ENCODE measurements around the gene HMG20A. TPM values are rescaled to one million over a fixed set of nuclear protein-coding genes. Genes with fewer than 3 reads are reported as not detected.

HMG20A gene
- total RNA-seq, 1 experiment from 2014 or later: 26.2 TPM

- H3K4me3 ChIP-seq (ENCODE audit: low read length): no peak overlapping the region
- no peaks in the 10 kb centered on the region for H3K9me3 ChIP-seq (ENCODE audit: low read length)
- H3K27ac ChIP-seq (ENCODE audit: low read length): no peak overlapping the region
- no peaks in the 10 kb centered on the region; the same call in 1 of the 2 replicates for H3K79me2 ChIP-seq (ENCODE audit: low read length)
- H3K27me3 ChIP-seq (ENCODE audit: low read length): no peaks in the 10 kb centered on the region
- no peaks in the 10 kb centered on the region for H4K20me1 ChIP-seq (ENCODE audit: insufficient read depth, low read depth, low read length)
- DNase-seq: no peak
- H3K4me1 ChIP-seq (ENCODE audit: low read length): 0 out of 2 replicates have a peak, but pooled peaks cover 3% of the 10 kb centered on the region
- no peak overlapping the region for H2AFZ ChIP-seq (ENCODE audit: low read length)
- H3K4me2 ChIP-seq (ENCODE audit: low read depth, low read length, poor library complexity, severe bottlenecking): no peak overlapping the region
- H3K9me2 ChIP-seq (replicated peaks; ENCODE audit: insufficient read depth, low read length): no peaks in the 10 kb centered on the region
- H3K9ac ChIP-seq (ENCODE audit: low read length): no peak overlapping the region
- no peaks in the 10 kb centered on the region for H3K36me3 ChIP-seq (ENCODE audit: insufficient read depth, low read length)
Observed at GRCh38 chr15:77456746-77457145, 36.1 kb downstream of the HMG20A start.

GRCh38 chr15:77457191-77457904, 36.7 kb downstream of the HMG20A start:
- no peaks in the 10 kb centered on the region for H3K36me3 ChIP-seq (ENCODE audit: insufficient read depth, low read length)
- H3K9me3 ChIP-seq (ENCODE audit: low read length): no peaks in the 10 kb centered on the region
- no peak overlapping the region for H3K9ac ChIP-seq (ENCODE audit: low read length)
- H3K79me2 ChIP-seq (ENCODE audit: low read length): no peaks in the 10 kb centered on the region; the same call in 1 of the 2 replicates
- no peaks in the 10 kb centered on the region for H3K27me3 ChIP-seq (ENCODE audit: low read length)
- no peaks in the 10 kb centered on the region for H4K20me1 ChIP-seq (ENCODE audit: insufficient read depth, low read depth, low read length)
- no peak for DNase-seq
- no peak overlapping the region for H3K27ac ChIP-seq (ENCODE audit: low read length)
- 0 out of 2 replicates have a peak, but pooled peaks cover 3% of the 10 kb centered on the region for H3K4me1 ChIP-seq (ENCODE audit: low read length)
- H3K9me2 ChIP-seq (replicated peaks; ENCODE audit: insufficient read depth, low read length): no peaks in the 10 kb centered on the region
- H2AFZ ChIP-seq (ENCODE audit: low read length): no peak overlapping the region
- no peak overlapping the region for H3K4me2 ChIP-seq (ENCODE audit: low read depth, low read length, poor library complexity, severe bottlenecking)
- no peak overlapping the region for H3K4me3 ChIP-seq (ENCODE audit: low read length)

- H3K4me1 ChIP-seq (ENCODE audit: low read length): 0 out of 2 replicates have a peak, but pooled peaks cover 3% of the 10 kb centered on the region
- no peaks in the 10 kb centered on the region; the same call in 1 of the 2 replicates for H3K79me2 ChIP-seq (ENCODE audit: low read length)
- H3K9me3 ChIP-seq (ENCODE audit: low read length): no peaks in the 10 kb centered on the region
- H3K4me2 ChIP-seq (ENCODE audit: low read depth, low read length, poor library complexity, severe bottlenecking): no peak overlapping the region
- DNase-seq: no peak
- H2AFZ ChIP-seq (ENCODE audit: low read length): no peak overlapping the region
- no peak overlapping the region for H3K4me3 ChIP-seq (ENCODE audit: low read length)
- H4K20me1 ChIP-seq (ENCODE audit: insufficient read depth, low read depth, low read length): no peaks in the 10 kb centered on the region
- H3K27me3 ChIP-seq (ENCODE audit: low read length): no peaks in the 10 kb centered on the region
- H3K9ac ChIP-seq (ENCODE audit: low read length): no peak overlapping the region
- H3K36me3 ChIP-seq (ENCODE audit: insufficient read depth, low read length): no peaks in the 10 kb centered on the region
- no peaks in the 10 kb centered on the region for H3K9me2 ChIP-seq (replicated peaks; ENCODE audit: insufficient read depth, low read length)
- no peak overlapping the region for H3K27ac ChIP-seq (ENCODE audit: low read length)
Observed at GRCh38 chr15:77457905-77458265, 37.2 kb downstream of the HMG20A start.

GRCh38 chr15:77459031-77459430, 38.3 kb downstream of the HMG20A start:
- no peak for DNase-seq
- no peak overlapping the region for H3K27ac ChIP-seq (ENCODE audit: low read length)
- no peaks in the 10 kb centered on the region for H3K9me3 ChIP-seq (ENCODE audit: low read length)
- H3K36me3 ChIP-seq (ENCODE audit: insufficient read depth, low read length): no peaks in the 10 kb centered on the region
- H3K79me2 ChIP-seq (ENCODE audit: low read length): no peaks in the 10 kb centered on the region; the same call in 1 of the 2 replicates
- H3K4me2 ChIP-seq (ENCODE audit: low read depth, low read length, poor library complexity, severe bottlenecking): no peak overlapping the region
- no peak overlapping the region for H3K4me3 ChIP-seq (ENCODE audit: low read length)
- H4K20me1 ChIP-seq (ENCODE audit: insufficient read depth, low read depth, low read length): no peaks in the 10 kb centered on the region
- H3K27me3 ChIP-seq (ENCODE audit: low read length): no peaks in the 10 kb centered on the region
- no peak overlapping the region for H3K9ac ChIP-seq (ENCODE audit: low read length)
- 0 out of 2 replicates have a peak, but pooled peaks cover 3% of the 10 kb centered on the region for H3K4me1 ChIP-seq (ENCODE audit: low read length)
- no peak overlapping the region for H2AFZ ChIP-seq (ENCODE audit: low read length)
- no peaks in the 10 kb centered on the region for H3K9me2 ChIP-seq (replicated peaks; ENCODE audit: insufficient read depth, low read length)

- no peak overlapping the region for H3K4me2 ChIP-seq (ENCODE audit: low read depth, low read length, poor library complexity, severe bottlenecking)
- no peak overlapping the region for H3K9ac ChIP-seq (ENCODE audit: low read length)
- no peaks in the 10 kb centered on the region for H3K36me3 ChIP-seq (ENCODE audit: insufficient read depth, low read length)
- H4K20me1 ChIP-seq (ENCODE audit: insufficient read depth, low read depth, low read length): no peaks in the 10 kb centered on the region
- no peak for DNase-seq
- no peaks in the 10 kb centered on the region for H3K9me2 ChIP-seq (replicated peaks; ENCODE audit: insufficient read depth, low read length)
- no peak overlapping the region for H3K27ac ChIP-seq (ENCODE audit: low read length)
- H3K9me3 ChIP-seq (ENCODE audit: low read length): no peaks in the 10 kb centered on the region
- H3K4me1 ChIP-seq (ENCODE audit: low read length): 0 out of 2 replicates have a peak, but pooled peaks cover 3% of the 10 kb centered on the region
- no peak overlapping the region for H3K4me3 ChIP-seq (ENCODE audit: low read length)
- H2AFZ ChIP-seq (ENCODE audit: low read length): no peak overlapping the region
- no peaks in the 10 kb centered on the region for H3K27me3 ChIP-seq (ENCODE audit: low read length)
- H3K79me2 ChIP-seq (ENCODE audit: low read length): no peaks in the 10 kb centered on the region; the same call in 1 of the 2 replicates
Observed at GRCh38 chr15:77461486-77461885, 40.8 kb downstream of the HMG20A start.

GRCh38 chr15:77464129-77464865, 43.6 kb downstream of the HMG20A start:
- H3K4me3 ChIP-seq (ENCODE audit: low read length): no peak overlapping the region
- no peak overlapping the region for H3K27ac ChIP-seq (ENCODE audit: low read length)
- H4K20me1 ChIP-seq (ENCODE audit: insufficient read depth, low read depth, low read length): no peaks in the 10 kb centered on the region
- no peak for DNase-seq
- H3K36me3 ChIP-seq (ENCODE audit: insufficient read depth, low read length): no peaks in the 10 kb centered on the region; the same call in 1 of the 2 replicates
- H3K9ac ChIP-seq (ENCODE audit: low read length): no peak overlapping the region
- H3K79me2 ChIP-seq (ENCODE audit: low read length): no peaks in the 10 kb centered on the region
- no peaks in the 10 kb centered on the region for H3K27me3 ChIP-seq (ENCODE audit: low read length)
- no peak overlapping the region for H3K4me2 ChIP-seq (ENCODE audit: low read depth, low read length, poor library complexity, severe bottlenecking)
- no peaks in the 10 kb centered on the region for H3K9me2 ChIP-seq (replicated peaks; ENCODE audit: insufficient read depth, low read length)
- no peaks in the 10 kb centered on the region for H3K9me3 ChIP-seq (ENCODE audit: low read length)
- H2AFZ ChIP-seq (ENCODE audit: low read length): no peak overlapping the region
- no peaks in the 10 kb centered on the region for H3K4me1 ChIP-seq (ENCODE audit: low read length)

- no peak overlapping the region for H2AFZ ChIP-seq (ENCODE audit: low read length)
- no peaks in the 10 kb centered on the region for H3K4me1 ChIP-seq (ENCODE audit: low read length)
- H3K9ac ChIP-seq (ENCODE audit: low read length): no peak overlapping the region
- H3K36me3 ChIP-seq (ENCODE audit: insufficient read depth, low read length): peaks cover 3% of the 10 kb centered on the region; the same call in 1 of the 2 replicates
- H3K4me2 ChIP-seq (ENCODE audit: low read depth, low read length, poor library complexity, severe bottlenecking): no peak overlapping the region
- no peak for DNase-seq
- H3K4me3 ChIP-seq (ENCODE audit: low read length): no peak overlapping the region
- no peaks in the 10 kb centered on the region for H3K9me2 ChIP-seq (replicated peaks; ENCODE audit: insufficient read depth, low read length)
- H3K27me3 ChIP-seq (ENCODE audit: low read length): no peaks in the 10 kb centered on the region
- H4K20me1 ChIP-seq (ENCODE audit: insufficient read depth, low read depth, low read length): no peaks in the 10 kb centered on the region
- H3K27ac ChIP-seq (ENCODE audit: low read length): no peak overlapping the region
- no peaks in the 10 kb centered on the region for H3K9me3 ChIP-seq (ENCODE audit: low read length)
- H3K79me2 ChIP-seq (ENCODE audit: low read length): no peaks in the 10 kb centered on the region
Observed at GRCh38 chr15:77466521-77466920, 45.8 kb downstream of the HMG20A start.

GRCh38 chr15:77468896-77469295, 48.2 kb downstream of the HMG20A start:
- Histone ChIP-seq H3K27ac (ENCODE audit: low read length) (no peak overlapping the region), H3K4me3 (ENCODE audit: low read length) (no peak overlapping the region), H3K9ac (ENCODE audit: low read length) (no peak overlapping the region), H3K9me2 (replicated peaks; ENCODE audit: insufficient read depth, low read length) (no peaks in the 10 kb centered on the region), H3K79me2 (ENCODE audit: low read length) (no peaks in the 10 kb centered on the region), H2AFZ (ENCODE audit: low read length) (no peak overlapping the region), H3K27me3 (ENCODE audit: low read length) (no peaks in the 10 kb centered on the region), H3K4me1 (ENCODE audit: low read length) (no peaks in the 10 kb centered on the region), H3K9me3 (ENCODE audit: low read length) (no peaks in the 10 kb centered on the region), H3K4me2 (ENCODE audit: low read depth, low read length, poor library complexity, severe bottlenecking) (no peak overlapping the region), H4K20me1 (ENCODE audit: insufficient read depth, low read depth, low read length) (no peaks in the 10 kb centered on the region), H3K36me3 (ENCODE audit: insufficient read depth, low read length) (peaks cover 3% of the 10 kb centered on the region; the same call in 1 of the 2 replicates)
- no peak for DNase-seq
